SU-DHL-6 (cell line): ENCODE data around the gene RCAN3.

ENCODE experiments used
- H2AFZ ChIP-seq: fragments of 200-600 bp; sonication (generic); 2 replicates; pipeline ENCODE4 v1.6.1; 2014; ENCODE audit warnings: low read depth, mild to moderate bottlenecking, moderate library complexity, mixed read lengths, antibody characterized with exemption, low read length; ENCODE audit not compliant: severe bottlenecking
- H3F3A ChIP-seq: fragments of 200-600 bp; shearing (Covaris generic); 2 replicates; pipeline ENCODE4 v1.6.0; 2016; ENCODE audit warnings: antibody characterized with exemption, mild to moderate bottlenecking; ENCODE audit not compliant: insufficient read depth
- H3K27ac ChIP-seq: fragments of 200-600 bp; sonication (generic); 2 replicates; pipeline ENCODE4 v1.5.1; 2016; ENCODE audit warnings: low read depth, mild to moderate bottlenecking, low read length, moderate library complexity, mixed read lengths
- H3K27me3 ChIP-seq: fragments of 200-600 bp; sonication (generic), shearing (Covaris generic); 2 replicates; pipeline ENCODE4 v1.6.0; 2014; ENCODE audit warnings: mild to moderate bottlenecking, low read length
- H3K36me3 ChIP-seq: fragments of 200-600 bp; sonication (generic); 2 replicates; pipeline ENCODE4 v1.6.1; 2014; ENCODE audit warnings: mild to moderate bottlenecking, low read length, mixed read lengths
- H3K4me2 ChIP-seq: fragments of 300-600, 200-600 bp; shearing (Covaris generic), sonication (generic); 2 replicates; pipeline ENCODE4 v1.6.0; 2014; ENCODE audit warnings: low read length, low read depth, mild to moderate bottlenecking; ENCODE audit not compliant: poor library complexity, severe bottlenecking
- H3K4me3 ChIP-seq: fragments of 200-600 bp; sonication (generic); 2 replicates; pipeline ENCODE4 v1.5.1; 2014; ENCODE audit warnings: antibody characterized with exemption, low read length, mild to moderate bottlenecking, mixed read lengths; ENCODE audit not compliant: insufficient read depth, poor library complexity, severe bottlenecking
- H3K79me2 ChIP-seq: fragments of 200-600 bp; sonication (generic); 2 replicates; pipeline ENCODE4 v1.6.1; 2014; ENCODE audit warnings: mild to moderate bottlenecking, low read length, moderate library complexity; ENCODE audit not compliant: insufficient read depth
- H3K9ac ChIP-seq: fragments of 200-600 bp; sonication (generic); 2 replicates; pipeline ENCODE4 v1.7.0; 2014; ENCODE audit warnings: mild to moderate bottlenecking, low read length
- H3K9me2 ChIP-seq: fragments of 200-600 bp; sonication (generic); replicated peaks from 2 replicates; pipeline ENCODE4 v1.6.1; 2014; ENCODE audit warnings: low read length; ENCODE audit not compliant: insufficient read depth
- H3K9me3 ChIP-seq: fragments of 200-600 bp; sonication (generic); 2 replicates; pipeline ENCODE4 v1.6.1; 2014; ENCODE audit warnings: low read length, mixed read lengths; ENCODE audit not compliant: insufficient read depth
- H4K20me1 ChIP-seq: fragments of 200-600 bp; sonication (generic); 2 replicates; pipeline ENCODE4 v1.6.1; 2014; ENCODE audit warnings: low read depth, mild to moderate bottlenecking, antibody characterized with exemption, low read length, moderate library complexity, mixed read lengths
- CTCF ChIP-seq: fragments of 200-600 bp; sonication (generic); IDR thresholded peaks from one replicate; pipeline ENCODE4 v1.5.1; 2017; ENCODE audit warnings: antibody characterized with exemption, mild to moderate bottlenecking, low read length, moderate library complexity; ENCODE audit not compliant: insufficient read depth, poor library complexity, severe bottlenecking
- EZH2phosphoT487 ChIP-seq: fragments of 200-600 bp; sonication (generic), shearing (Covaris generic); conservative IDR thresholded peaks from 2 replicates; pipeline ENCODE4 v1.6.1; 2018; ENCODE audit warnings: mild to moderate bottlenecking, antibody characterized with exemption, low read length, moderate library complexity, mixed read lengths

RCAN3 gene

GRCh38 chr1:24474193-24474592 is 28.4 kb upstream of the RCAN3 start:
- no peaks in the 10 kb centered on the region for H3K9me3 ChIP-seq

GRCh38 chr1:24475700-24476099 is 26.9 kb upstream of the RCAN3 start:
- Histone ChIP-seq H3K4me2 (no peak overlapping the region), H3K9ac (no peak overlapping the region), H2AFZ (no peak overlapping the region), H3K4me3 (no peak overlapping the region), H3K79me2 (no peaks in the 10 kb centered on the region), H3K27me3 (no peaks in the 10 kb centered on the region), H3K9me2 (no peaks in the 10 kb centered on the region), H4K20me1 (no peaks in the 10 kb centered on the region), H3K36me3 (no peaks in the 10 kb centered on the region), H3F3A (no peaks in the 10 kb centered on the region; the same call in 1 of the 2 replicates), H3K9me3 (no peaks in the 10 kb centered on the region), H3K27ac (no peak overlapping the region)
- TF ChIP-seq EZH2phosphoT487, result no peak
- no peak for TF ChIP-seq CTCF

More at GRCh38 chr1:24474193-24474592, 28.4 kb upstream of the RCAN3 start:
- Histone ChIP-seq H3K9me2 (no peaks in the 10 kb centered on the region), H3K4me3 (no peak overlapping the region), H3K4me2 (no peak overlapping the region), H3K27ac (no peak overlapping the region), H3F3A (no peaks in the 10 kb centered on the region; the same call in 1 of the 2 replicates), H3K9ac (no peak overlapping the region), H3K36me3 (no peaks in the 10 kb centered on the region), H3K27me3 (no peaks in the 10 kb centered on the region), H3K79me2 (no peaks in the 10 kb centered on the region), H2AFZ (no peak overlapping the region), H4K20me1 (no peaks in the 10 kb centered on the region)
- TF ChIP-seq CTCF, result no peak
- no peak for TF ChIP-seq EZH2phosphoT487

GRCh38 chr1:24476571-24476970 is 26.1 kb upstream of the RCAN3 start:
- Histone ChIP-seq H3K36me3 (no peaks in the 10 kb centered on the region), H3F3A (no peaks in the 10 kb centered on the region; the same call in 1 of the 2 replicates), H3K9me2 (no peaks in the 10 kb centered on the region), H2AFZ (no peak overlapping the region), H3K79me2 (no peaks in the 10 kb centered on the region), H3K27me3 (no peaks in the 10 kb centered on the region), H3K9me3 (no peaks in the 10 kb centered on the region), H3K9ac (no peak overlapping the region), H3K4me3 (no peak overlapping the region), H3K27ac (no peak overlapping the region), H3K4me2 (no peak overlapping the region), H4K20me1 (no peaks in the 10 kb centered on the region)
- TF ChIP-seq CTCF (no peak), EZH2phosphoT487 (no peak)

GRCh38 chr1:24477309-24477708 is 25.3 kb upstream of the RCAN3 start:
- Histone ChIP-seq H3K9me3 (no peaks in the 10 kb centered on the region), H3K9ac (no peak overlapping the region), H3K4me3 (no peak overlapping the region), H3K27ac (no peak overlapping the region), H4K20me1 (no peaks in the 10 kb centered on the region), H3K79me2 (no peaks in the 10 kb centered on the region), H3F3A (no peaks in the 10 kb centered on the region; the same call in 1 of the 2 replicates), H3K36me3 (no peaks in the 10 kb centered on the region), H3K27me3 (no peaks in the 10 kb centered on the region), H3K4me2 (no peak overlapping the region), H2AFZ (no peak overlapping the region), H3K9me2 (no peaks in the 10 kb centered on the region)
- TF ChIP-seq EZH2phosphoT487 (no peak), CTCF (no peak)
